SH-SY5Y (cell line): Measurements from ENCODE around the gene NRF1.

Experiments used
- GATA2 ChIP-seq: IDR thresholded peaks from 2 replicates; pipeline ENCODE4 v1.6.1; 2011; ENCODE audit warnings: mild to moderate bottlenecking, low read depth, low read length
- GATA3 ChIP-seq: IDR thresholded peaks from 2 replicates; pipeline ENCODE4 v1.6.1; 2011; ENCODE audit warnings: low read depth, mild to moderate bottlenecking, low read length, moderate library complexity

DNA sequence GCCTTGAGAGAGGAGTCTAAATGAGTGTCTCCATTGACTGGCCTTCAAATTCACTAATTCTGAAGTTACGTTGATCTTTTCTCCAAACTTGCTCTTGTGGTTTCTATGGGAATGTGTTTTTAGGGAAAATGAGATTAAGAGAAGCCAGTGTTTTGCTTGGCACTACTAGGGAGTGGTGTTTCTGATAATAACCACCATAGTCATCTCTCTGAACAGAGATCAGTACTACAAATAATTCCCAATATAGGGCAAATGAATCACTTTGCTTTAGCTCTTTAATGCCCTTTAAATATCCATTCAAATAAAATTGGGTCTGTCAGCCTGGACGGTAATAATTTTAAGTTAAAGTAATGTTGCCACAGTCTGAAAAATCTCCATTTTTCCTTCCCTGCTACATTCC is 90.8 kb downstream of the NRF1 start:
- TF ChIP-seq GATA2: no peak
- no peak for TF ChIP-seq GATA3
